GM18870 (cell line): ENCODE data around the gene CYB561D1.

Experiments
- ATAC-seq: cut with Tn5 transposase; IDR thresholded peaks from one replicate; pipeline ENCODE4 v1.9.1; 2021; ENCODE audit warnings: moderate library complexity; ENCODE audit not compliant: unreplicated experiment

CYB561D1 gene

GRCh38 chr1:109546311-109547109 is 52.6 kb downstream of the CYB561D1 start:
- ATAC-seq = peak; percentile 53

GRCh38 chr1:109547463-109548320 is 53.8 kb downstream of the CYB561D1 start:
- ATAC-seq = peak; percentile 2

- peak; percentile 66 for ATAC-seq
These were observed 54.7 kb downstream of the CYB561D1 start, which contains the start of gene GNAI3 for GRCh38 chr1:109548321-109549267. Gene GNAI3 (plus strand): TSS chr1:109548615. CDS start chr1:109548721, 106 bp downstream.
